PC-3 (cell line): ENCODE results near the gene MAML2. TPM values are rescaled to one million over a fixed set of nuclear protein-coding genes. Genes with fewer than 3 reads are reported as not detected.

ENCODE experiments used
- ATAC-seq: fragments of 200-7000 bp; cut with Tn5 transposase; 2 replicates; pipeline ENCODE4 v1.9.1; 2020; ENCODE audit warnings: mild to moderate bottlenecking, moderate library complexity
- BruUV-seq: library from RNA; stranded (reverse); fragments of 400-500 nt; replicated peaks from 2 replicates; lab custom pipeline; 2021; lab: Mats Ljungman, UMichigan
- CTCF ChIA-PET: fragments of 300-600 bp; sonication (Branson Sonifier 250); formaldehyde crosslinking; loops from one replicate; lab custom pipeline; 2022; ENCODE audit warnings: antibody characterized with exemption; lab: Charles Lee
- POLR2A ChIA-PET: fragments of 300-600 bp; sonication (Branson Sonifier 250); formaldehyde crosslinking; loops from one replicate; lab custom pipeline; 2022; ENCODE audit warnings: antibody characterized with exemption; ENCODE audit not compliant: unreplicated experiment; lab: Charles Lee
- DNase-seq: peaks from one replicate; pipeline ENCODE4 v3.0.0-alpha.2; 2015
- H2AFZ ChIP-seq: fragments of 300-600 bp; sonication (generic); 2 replicates; pipeline ENCODE4 v1.6.0; 2016; ENCODE audit warnings: antibody characterized with exemption, low read length
- H3F3A ChIP-seq: fragments of 300-600 bp; sonication (generic); one replicate; pipeline ENCODE4 v1.6.0; 2017; ENCODE audit warnings: antibody characterized with exemption, low read length, control low read depth, mild to moderate bottlenecking; ENCODE audit not compliant: unreplicated experiment
- H3K27ac ChIP-seq: fragments of 300-600 bp; sonication (generic); 2 replicates; pipeline ENCODE4 v1.5.1; 2016; ENCODE audit warnings: mild to moderate bottlenecking, low read length
- H3K27me3 ChIP-seq: fragments of 300-600 bp; sonication (generic); 2 replicates; pipeline ENCODE4 v1.6.1; 2016; ENCODE audit warnings: low read length, mixed read lengths
- H3K36me3 ChIP-seq: fragments of 300-600 bp; sonication (generic); 2 replicates; pipeline ENCODE4 v1.6.1; 2016; ENCODE audit warnings: low read depth, mixed run types, low read length, mixed read lengths
- H3K4me1 ChIP-seq: fragments of 300-600 bp; sonication (generic); 2 replicates; pipeline ENCODE4 v1.5.1; 2016; ENCODE audit warnings: low read length; ENCODE audit not compliant: insufficient read depth
- H3K4me2 ChIP-seq: fragments of 300-600 bp; sonication (generic); 2 replicates; pipeline ENCODE4 v1.6.0; 2016; ENCODE audit warnings: low read length
- H3K4me3 ChIP-seq: fragments of 300-600 bp; sonication (generic); 2 replicates; pipeline ENCODE4 v1.5.1; 2016; ENCODE audit warnings: mild to moderate bottlenecking, low read length, mixed read lengths
- H3K79me2 ChIP-seq: fragments of 300-600 bp; sonication (generic); 2 replicates; pipeline ENCODE4 v1.6.1; 2017; ENCODE audit warnings: low read length, mixed read lengths
- H3K9ac ChIP-seq: fragments of 300-600 bp; sonication (generic); 2 replicates; pipeline ENCODE4 v1.6.0; 2016; ENCODE audit warnings: mild to moderate bottlenecking, low read length
- H3K9me2 ChIP-seq: fragments of 300-600 bp; sonication (generic); replicated peaks from 2 replicates; pipeline ENCODE4 v1.6.1; 2016; ENCODE audit warnings: mixed run types, low read length, mixed read lengths
- H3K9me3 ChIP-seq: fragments of 300-600 bp; sonication (generic); 2 replicates; pipeline ENCODE4 v1.6.1; 2016; ENCODE audit warnings: low read length, mixed read lengths
- H4K20me1 ChIP-seq: fragments of 300-600 bp; sonication (generic); 2 replicates; pipeline ENCODE4 v1.6.1; 2016; ENCODE audit warnings: low read length, mixed read lengths
- EZH2 ChIP-seq: fragments of 300-600 bp; sonication (generic); IDR thresholded peaks from one replicate; pipeline ENCODE4 v1.6.1; 2017; ENCODE audit warnings: antibody characterized with exemption, mild to moderate bottlenecking, low read length; ENCODE audit not compliant: unreplicated experiment
- EZH2phosphoT487 ChIP-seq: fragments of 300-600 bp; sonication (generic); IDR thresholded peaks from 2 replicates; pipeline ENCODE4 v1.6.1; 2018; ENCODE audit warnings: mild to moderate bottlenecking, antibody characterized with exemption, low read length, borderline replicate concordance
- intact Hi-C: fragments of 100-400 bp; cut with micrococcal nuclease; formaldehyde crosslinking; loops from 2 replicates; pipeline ENCODE4 v1.9.0; 2023
- total RNA-seq: library from RNA; depleted of rRNA; stranded (reverse); fragments of >200 nt; gene quantifications from 2 replicates; pipeline ENCODE4 v1.2.3, GENCODE V29; 2014
- TF ChIP-seq, protein P1 (sequence below): fragments of 300-600 bp; sonication (generic); conservative IDR thresholded peaks from 2 replicates; pipeline ENCODE4 v1.5.1; 2017; ENCODE audit warnings: antibody characterized with exemption, low read depth, mild to moderate bottlenecking, low read length

The MAML2 gene
- total RNA-seq, 1 experiment from 2014 or later, result 10.9 TPM

DNA sequence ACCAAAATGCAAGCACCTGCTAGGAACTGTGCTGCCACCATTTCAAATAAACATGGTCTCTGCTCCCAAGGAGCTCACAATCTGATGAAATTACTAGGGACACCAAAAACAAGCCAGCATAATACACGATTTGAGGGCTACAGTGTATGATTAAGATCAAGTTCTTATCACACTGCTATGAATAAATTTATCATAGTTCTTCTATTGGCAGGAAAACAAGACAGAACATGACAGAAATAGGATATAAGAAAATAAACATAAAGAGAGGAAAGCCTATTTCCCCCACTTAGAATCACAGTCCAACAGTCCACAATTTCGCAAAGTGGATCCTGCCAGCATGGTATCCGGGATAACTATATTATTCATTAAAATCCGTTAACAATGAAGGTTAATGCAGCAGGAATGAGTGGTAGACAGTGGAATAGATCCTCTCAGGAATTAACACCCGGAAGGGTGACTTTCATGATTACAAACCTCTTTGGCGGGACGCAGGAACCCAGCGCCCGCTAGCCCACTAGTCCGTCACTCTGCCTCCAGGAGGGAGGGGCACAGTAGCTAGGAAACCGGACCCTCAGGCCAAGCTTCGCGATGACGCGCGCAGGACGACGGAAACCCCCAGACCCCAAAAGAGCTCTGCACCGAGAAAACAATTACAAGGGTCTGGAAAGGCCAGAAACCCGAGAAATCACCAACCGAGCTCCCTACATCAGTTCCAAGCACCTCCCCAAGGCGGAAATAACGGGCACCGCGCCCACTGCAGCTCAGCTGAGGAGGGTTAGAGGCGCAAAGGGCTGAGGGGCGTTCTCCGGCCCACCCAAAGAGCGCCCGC lies 46.1 kb upstream of the MAML2 start:
- ATAC-seq (peak; percentile 44), DNase-seq (no peak)
- H3K27me3 ChIP-seq, result no peaks in the 10 kb centered on the region
- H2AFZ ChIP-seq, result peak overlapping the region; percentile 90
- H3K9me3 ChIP-seq, result no peaks in the 10 kb centered on the region
- intact Hi-C loops, result loop anchor here (1.0 to 2.0 kb wide), 5 partner anchors 46 to 599 kb away; partner anchors contain the start of genes CEP57 and MAML2
- peaks cover 61% of the 10 kb centered on the region for H3K79me2 ChIP-seq
- H3K27ac ChIP-seq, result peak overlapping the region; percentile 40
- TF ChIP-seq, protein P1, sequence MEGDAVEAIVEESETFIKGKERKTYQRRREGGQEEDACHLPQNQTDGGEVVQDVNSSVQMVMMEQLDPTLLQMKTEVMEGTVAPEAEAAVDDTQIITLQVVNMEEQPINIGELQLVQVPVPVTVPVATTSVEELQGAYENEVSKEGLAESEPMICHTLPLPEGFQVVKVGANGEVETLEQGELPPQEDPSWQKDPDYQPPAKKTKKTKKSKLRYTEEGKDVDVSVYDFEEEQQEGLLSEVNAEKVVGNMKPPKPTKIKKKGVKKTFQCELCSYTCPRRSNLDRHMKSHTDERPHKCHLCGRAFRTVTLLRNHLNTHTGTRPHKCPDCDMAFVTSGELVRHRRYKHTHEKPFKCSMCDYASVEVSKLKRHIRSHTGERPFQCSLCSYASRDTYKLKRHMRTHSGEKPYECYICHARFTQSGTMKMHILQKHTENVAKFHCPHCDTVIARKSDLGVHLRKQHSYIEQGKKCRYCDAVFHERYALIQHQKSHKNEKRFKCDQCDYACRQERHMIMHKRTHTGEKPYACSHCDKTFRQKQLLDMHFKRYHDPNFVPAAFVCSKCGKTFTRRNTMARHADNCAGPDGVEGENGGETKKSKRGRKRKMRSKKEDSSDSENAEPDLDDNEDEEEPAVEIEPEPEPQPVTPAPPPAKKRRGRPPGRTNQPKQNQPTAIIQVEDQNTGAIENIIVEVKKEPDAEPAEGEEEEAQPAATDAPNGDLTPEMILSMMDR, result no peak
- TF ChIP-seq EZH2, result no peak
- no peak for TF ChIP-seq EZH2phosphoT487
- H3K4me1 ChIP-seq, result peaks cover 50% of the 10 kb centered on the region
- peak overlapping the region; percentile 86 for H3K9ac ChIP-seq
- ChIA-PET POLR2A (interaction anchor here (0.5 to 1.2 kb wide), 10 partner anchors 11 to 1322 kb away, joined by 3 to 10 read pairs (median 4); partner anchors contain the start of gene MAML2), CTCF (interaction anchor here (0.5 to 1.6 kb wide), 9 partner anchors 28 to 567 kb away, joined by 3 to 11 read pairs (median 4); partner anchors contain the start of gene MAML2)
- no peaks in the 10 kb centered on the region for H4K20me1 ChIP-seq
- no peaks in the 10 kb centered on the region for H3K9me2 ChIP-seq
- TSS peak; percentile 48 for BruUV-seq
- peaks cover 3% of the 10 kb centered on the region for H3F3A ChIP-seq
- peak overlapping the region; percentile 92 for H3K4me2 ChIP-seq
- H3K4me3 ChIP-seq, result peak overlapping the region; percentile 89
- H3K36me3 ChIP-seq, result no peaks in the 10 kb centered on the region

DNA sequence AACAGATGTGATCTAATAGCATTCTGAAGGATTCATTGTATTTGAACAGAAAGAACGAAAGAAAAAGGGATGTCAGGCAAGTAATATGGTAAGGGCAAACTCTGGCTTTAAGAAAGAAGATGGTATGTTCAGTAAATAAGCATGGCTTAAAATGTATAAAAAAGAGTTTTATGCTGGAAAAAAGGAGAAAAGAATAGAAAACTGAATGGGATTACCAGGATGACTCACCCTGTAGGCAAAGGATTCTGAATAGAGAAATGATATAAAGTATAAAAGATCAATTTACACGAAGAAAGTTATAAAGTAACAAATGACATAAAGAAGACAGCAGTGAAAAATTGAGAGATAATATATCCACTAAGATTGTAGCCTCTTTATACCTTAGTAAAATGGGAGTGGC lies 42.2 kb upstream of the MAML2 start:
- H3K27me3 ChIP-seq, result no peaks in the 10 kb centered on the region
- H3K9ac ChIP-seq, result no peak overlapping the region
- H3K9me2 ChIP-seq, result no peaks in the 10 kb centered on the region
- no peaks in the 10 kb centered on the region for H4K20me1 ChIP-seq
- ATAC-seq (no peak), DNase-seq (no peak)
- no TSS peak for BruUV-seq
- intact Hi-C loops, result no loop called here
- ChIA-PET CTCF (no interaction called here), POLR2A (no interaction called here)
- no peak overlapping the region for H3K4me3 ChIP-seq
- no peaks in the 10 kb centered on the region for H3K9me3 ChIP-seq
- no peak for TF ChIP-seq EZH2phosphoT487
- TF ChIP-seq EZH2, result no peak
- TF ChIP-seq, protein P1, result no peak
- peaks cover 28% of the 10 kb centered on the region for H3K4me1 ChIP-seq
- no peak overlapping the region for H2AFZ ChIP-seq
- H3K36me3 ChIP-seq, result peaks cover 5% of the 10 kb centered on the region
- no peaks in the 10 kb centered on the region for H3F3A ChIP-seq
- no peak overlapping the region for H3K4me2 ChIP-seq
- no peak overlapping the region for H3K27ac ChIP-seq
- H3K79me2 ChIP-seq, result peaks cover 34% of the 10 kb centered on the region
